SH-SY5Y (cell line): ENCODE results near the gene ALPL.

Experiments
- GATA2 ChIP-seq: IDR thresholded peaks from 2 replicates; pipeline ENCODE4 v1.6.1; 2011; ENCODE audit warnings: mild to moderate bottlenecking, low read depth, low read length
- GATA3 ChIP-seq: IDR thresholded peaks from 2 replicates; pipeline ENCODE4 v1.6.1; 2011; ENCODE audit warnings: low read depth, mild to moderate bottlenecking, low read length, moderate library complexity

Gene ALPL

DNA sequence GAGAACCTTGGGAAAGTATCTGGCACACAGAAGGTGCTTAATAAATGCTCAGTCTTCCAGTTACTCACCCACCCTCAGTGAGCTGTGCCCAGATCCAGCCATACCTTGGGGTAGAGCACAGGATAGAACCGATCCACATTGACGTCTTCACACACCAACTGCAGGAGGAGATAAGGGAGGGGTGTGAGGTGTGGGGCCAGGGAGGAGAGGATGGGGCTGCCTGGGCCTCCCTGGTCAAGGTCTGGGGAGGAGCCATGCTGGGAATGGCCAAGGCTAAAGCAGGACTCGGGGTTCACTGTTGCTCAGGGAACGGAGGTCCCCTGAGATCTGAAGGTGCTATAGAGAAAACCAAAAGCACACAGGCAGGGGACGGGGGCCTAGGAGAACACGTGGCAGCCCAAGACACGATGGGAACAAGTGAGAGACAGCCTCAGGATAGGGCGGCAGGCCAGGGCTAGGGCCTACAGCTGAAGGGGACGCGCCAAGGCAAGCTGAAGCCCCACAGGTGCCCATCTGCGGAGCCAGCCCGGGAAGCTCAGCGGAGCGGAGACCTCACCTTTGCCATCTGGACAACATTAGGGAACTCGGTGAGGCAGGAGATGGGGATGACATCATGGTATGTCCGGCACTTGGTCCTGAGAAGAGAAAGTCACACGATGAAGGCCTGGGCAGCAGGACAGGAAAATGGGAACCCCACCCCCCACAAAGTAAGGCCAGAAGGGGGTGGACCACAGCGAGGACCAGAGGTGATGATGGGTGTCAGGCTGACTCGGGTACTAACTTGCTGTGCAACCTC lies 104.0 kb downstream of the ALPL start:
- TF ChIP-seq GATA2: no peak
- no peak for TF ChIP-seq GATA3

DNA sequence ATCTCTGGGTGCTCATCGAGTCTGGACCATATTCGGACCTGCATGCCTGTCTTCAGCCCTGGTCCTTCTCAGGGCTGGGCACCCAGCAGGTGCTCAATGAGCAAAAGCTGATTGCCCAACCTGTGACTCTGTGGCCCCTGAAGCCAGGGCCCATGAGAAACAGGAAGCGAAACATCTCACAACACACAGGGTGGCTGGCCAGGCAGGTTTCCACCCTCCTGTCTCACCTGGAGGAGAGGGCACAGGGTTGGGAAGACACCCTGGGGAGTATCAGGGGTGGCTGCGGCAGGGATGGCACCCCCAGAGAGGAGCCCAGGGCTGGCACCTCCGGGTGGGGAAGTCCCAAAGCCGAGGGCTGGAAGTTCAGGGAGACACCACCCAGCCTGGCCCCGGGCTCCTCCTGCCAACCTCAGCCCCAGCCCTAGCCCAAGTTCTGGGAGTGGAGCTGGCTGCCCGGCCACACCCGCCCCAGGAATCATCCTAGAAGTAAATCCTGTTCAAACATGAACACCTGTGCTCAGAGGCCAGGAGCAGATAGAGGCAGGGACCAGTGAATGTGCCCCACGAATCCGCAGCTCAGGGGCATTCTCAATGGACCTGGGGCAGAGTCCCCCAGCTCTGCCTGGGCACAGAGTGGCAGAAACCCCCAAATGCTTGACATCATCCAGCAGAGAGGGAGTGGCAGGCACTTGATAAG lies 105.3 kb downstream of the ALPL start:
- TF ChIP-seq GATA2: no peak
- no peak for TF ChIP-seq GATA3

DNA sequence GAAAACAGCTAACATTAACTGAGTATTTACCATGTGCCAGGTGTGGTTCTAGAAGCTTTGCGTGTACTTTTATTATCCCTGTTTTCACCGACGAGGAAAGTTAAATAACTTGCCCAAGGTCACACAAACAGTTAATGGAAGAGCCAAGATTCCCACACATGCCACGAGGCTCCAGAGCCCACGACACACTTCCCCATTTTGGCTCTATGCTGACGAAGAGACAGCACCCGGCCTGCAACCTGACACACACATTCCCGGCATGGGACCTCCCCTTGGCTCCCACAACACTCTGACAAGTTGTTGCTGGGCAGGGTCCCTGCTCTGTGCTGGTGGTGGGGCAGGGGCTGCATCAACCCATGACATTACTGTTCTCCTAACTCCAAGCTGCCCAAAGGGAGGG lies 107.1 kb downstream of the ALPL start:
- no peak for TF ChIP-seq GATA3

DNA sequence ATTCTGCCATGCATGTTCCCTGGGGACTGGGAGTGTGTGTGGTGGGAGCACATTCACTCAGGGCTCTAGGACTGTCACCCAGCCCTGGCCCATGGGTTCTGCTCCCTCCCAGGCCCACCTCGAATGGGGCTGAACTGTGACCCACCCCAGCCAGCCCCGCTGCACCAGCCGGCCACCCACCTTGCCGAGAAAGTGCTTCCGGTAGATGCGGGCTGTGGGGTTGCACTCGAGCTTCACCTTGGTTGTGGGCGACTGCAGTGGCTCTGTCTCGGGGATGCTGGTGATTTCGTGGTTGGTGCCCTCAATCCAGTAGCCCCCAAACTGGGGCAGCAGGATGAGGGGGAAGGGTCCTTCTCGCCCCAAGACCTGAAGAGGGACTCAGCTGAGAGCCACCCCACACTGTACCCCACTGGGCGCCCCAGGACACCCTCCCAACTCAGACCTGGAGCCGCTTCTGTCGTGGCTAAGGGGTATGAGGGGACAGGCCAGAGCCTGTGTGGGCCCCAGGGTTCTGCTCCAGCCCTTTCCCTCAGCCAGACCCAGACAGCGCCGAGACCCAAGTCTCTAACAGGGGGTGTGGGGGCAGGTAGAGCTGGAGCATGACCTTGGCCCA lies 108.0 kb downstream of the ALPL start:
- TF ChIP-seq GATA3 (no peak), GATA2 (no peak)

DNA sequence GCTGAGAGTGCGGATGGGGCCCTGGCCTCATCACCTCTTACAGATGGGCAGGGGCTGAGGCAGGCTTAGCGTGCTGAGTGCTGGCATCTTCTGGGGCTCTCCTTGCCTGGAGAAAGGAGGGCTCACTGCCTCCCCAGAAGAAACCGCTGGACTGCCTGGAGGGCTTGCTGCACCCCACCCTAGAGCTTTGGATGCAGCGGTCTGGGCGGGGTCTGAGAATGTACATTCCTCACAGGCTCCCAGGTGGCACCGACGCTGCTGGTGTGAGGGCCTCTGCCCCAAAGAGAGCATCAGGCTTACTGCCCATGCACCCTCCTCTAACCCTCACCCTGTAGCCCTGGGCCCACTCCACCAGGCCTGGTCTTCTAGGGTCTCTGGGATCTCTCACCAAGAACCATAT lies 108.8 kb downstream of the ALPL start:
- TF ChIP-seq GATA2 (no peak), GATA3 (no peak)

DNA sequence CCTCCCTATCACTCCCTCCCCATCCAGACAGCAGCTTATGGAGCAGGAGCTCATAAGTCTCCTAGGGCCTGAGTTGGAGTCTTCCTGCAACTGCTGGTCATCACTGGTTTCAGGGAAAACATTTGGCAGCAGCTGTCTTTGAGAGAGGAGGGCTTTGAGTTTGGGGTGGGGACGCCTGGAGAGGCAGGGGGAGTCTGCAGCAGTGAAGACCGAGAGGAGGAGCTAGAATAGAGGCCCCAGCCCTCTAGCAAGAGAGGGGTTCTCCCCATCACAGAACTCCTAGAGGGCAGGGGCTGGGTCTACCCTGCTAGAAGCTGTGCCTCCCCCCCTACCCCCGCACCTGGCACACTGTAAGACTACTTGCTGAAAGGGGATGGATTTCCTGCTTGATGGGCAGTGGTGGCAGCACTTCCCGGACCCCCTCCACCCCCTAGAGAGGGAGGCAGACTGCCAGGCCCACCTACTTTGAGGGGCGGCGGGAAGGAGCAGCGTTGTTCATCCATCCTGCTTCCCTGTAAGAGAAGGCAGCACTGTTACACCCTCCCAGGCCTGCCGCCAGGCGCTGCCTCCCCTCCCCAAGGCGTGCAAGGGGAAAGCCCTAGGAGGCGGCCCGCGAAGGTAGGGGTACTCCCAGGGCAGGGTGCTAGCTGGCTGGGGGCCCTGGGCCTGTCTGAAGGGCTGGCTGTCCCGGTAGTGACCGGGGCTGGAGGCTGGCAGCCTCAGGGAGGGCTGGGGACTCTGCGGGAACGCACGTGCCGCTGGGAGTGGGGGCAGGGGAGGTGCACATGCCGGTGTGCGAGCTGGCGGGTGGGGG lies 109.5 kb downstream of the ALPL start:
- TF ChIP-seq GATA2 (no peak), GATA3 (no peak)

DNA sequence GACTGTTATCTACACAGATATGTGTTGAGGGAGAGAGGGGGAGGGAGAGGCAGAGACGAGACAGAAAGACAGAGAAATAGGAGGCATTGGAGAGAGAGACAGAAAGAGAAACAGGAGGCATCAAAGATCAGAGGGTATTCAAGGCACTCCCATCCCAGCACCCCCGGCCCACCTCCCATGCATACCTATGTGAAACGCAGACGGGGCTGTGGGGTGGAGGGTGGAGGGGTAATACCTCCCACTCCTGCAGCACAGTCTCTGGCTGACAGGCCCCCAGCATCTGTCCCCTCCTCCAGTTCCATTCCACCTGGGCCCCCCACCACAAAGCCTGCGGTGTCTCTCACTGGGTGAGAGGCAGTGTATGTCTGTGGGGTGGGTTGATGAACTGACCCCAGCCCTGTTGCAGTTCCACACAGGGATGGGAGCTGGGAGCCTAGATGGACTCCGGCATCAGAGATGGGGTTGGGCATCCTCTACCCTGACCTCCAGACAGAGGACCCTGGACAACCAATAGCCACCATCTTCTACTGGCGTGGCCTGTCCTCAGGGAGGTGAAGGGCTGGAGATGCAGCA lies 110.2 kb downstream of the ALPL start:
- no peak for TF ChIP-seq GATA3
- no peak for TF ChIP-seq GATA2

DNA sequence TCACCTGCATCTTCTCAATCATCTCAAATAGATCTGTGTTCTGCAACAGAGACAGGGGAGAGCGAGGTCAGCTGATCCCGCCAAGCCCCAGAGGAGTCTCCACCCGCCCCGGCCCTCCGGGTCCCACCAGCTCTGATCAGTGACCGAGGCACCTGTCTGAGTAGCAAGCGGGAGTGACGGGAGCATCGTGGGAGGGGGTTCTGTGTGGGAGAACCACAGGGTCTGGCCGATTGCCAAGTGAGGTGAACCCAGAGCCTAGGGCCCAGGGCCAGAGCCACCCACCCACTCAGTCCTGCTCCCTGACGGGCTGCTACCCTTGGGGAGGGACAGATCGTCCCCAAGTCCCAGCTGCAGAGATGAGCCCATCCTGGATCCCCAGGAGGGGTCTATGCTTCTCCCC lies 110.8 kb downstream of the ALPL start:
- TF ChIP-seq GATA3 (no peak), GATA2 (no peak)

DNA sequence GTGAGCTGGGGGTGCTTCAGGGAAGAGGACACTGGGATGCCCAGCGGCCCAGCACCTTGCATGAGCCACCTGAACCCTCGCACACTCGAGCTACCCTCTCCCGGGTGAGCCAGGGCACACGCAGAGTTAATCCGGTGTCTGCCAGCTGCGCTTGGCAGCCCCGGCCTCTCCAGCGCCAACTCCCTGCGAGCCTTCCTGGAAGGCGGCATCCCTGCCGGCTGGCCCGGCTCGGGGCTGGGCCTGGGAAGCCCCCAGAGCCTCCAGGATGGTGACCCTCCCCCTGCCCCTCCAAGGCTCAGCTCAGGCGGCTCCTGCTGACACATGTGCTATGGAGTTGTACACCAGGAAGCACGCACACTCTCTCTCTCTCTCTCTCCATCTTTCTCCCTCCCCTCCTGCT lies 111.3 kb downstream of the ALPL start:
- no peak for TF ChIP-seq GATA3
- TF ChIP-seq GATA2: no peak

DNA sequence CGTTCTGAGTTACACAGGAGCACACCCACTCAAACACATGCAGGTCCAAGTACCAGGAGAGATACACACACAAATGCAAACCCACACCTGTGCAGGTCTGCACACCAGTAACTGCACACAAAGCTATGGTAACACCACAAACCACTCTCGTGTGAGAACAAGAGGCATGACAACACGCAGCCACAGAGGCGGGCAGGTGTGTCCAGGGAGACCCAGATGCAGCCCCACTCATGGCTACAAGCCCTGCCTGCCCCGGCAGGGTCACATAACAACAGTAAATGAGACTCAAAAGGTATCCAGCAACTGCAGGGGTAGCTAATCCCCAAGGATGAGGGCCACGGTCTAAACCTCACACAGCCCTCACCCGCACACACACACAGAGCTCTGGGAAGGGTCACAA lies 111.8 kb downstream of the ALPL start:
- TF ChIP-seq GATA3 (no peak), GATA2 (no peak)

DNA sequence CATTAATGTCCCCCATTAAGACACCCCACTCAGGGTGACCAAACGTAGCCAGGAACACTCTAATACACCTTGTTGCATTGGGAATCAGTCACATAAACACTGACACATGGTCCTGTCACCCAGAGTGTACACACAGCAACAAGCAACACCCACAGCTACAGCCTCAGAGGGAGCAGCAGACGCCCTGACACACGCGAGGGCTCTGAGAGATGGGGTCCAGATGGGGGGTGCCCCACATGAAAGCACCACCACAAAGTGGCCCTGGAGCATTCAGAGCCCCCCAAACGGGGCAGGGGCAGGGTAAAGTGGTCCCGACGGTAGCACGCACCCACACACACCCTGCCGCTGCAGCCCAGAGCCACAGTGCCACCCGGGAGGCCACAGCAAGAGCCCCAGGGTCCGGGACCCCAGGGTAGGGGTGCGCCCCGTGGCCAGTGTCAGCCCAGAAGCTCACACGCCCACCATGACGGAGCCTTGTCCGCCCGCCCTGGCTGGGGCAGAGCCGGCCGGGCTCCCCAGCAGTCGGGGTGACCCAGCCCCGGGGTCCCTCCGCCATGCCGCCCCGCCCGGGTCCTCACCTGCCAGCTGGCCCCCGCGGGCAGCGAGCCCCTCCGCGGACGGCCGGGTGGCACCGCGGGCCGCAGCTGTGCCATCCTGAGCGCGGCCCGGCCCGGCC lies 112.7 kb downstream of the ALPL start:
- TF ChIP-seq GATA2 (no peak), GATA3 (no peak)

DNA sequence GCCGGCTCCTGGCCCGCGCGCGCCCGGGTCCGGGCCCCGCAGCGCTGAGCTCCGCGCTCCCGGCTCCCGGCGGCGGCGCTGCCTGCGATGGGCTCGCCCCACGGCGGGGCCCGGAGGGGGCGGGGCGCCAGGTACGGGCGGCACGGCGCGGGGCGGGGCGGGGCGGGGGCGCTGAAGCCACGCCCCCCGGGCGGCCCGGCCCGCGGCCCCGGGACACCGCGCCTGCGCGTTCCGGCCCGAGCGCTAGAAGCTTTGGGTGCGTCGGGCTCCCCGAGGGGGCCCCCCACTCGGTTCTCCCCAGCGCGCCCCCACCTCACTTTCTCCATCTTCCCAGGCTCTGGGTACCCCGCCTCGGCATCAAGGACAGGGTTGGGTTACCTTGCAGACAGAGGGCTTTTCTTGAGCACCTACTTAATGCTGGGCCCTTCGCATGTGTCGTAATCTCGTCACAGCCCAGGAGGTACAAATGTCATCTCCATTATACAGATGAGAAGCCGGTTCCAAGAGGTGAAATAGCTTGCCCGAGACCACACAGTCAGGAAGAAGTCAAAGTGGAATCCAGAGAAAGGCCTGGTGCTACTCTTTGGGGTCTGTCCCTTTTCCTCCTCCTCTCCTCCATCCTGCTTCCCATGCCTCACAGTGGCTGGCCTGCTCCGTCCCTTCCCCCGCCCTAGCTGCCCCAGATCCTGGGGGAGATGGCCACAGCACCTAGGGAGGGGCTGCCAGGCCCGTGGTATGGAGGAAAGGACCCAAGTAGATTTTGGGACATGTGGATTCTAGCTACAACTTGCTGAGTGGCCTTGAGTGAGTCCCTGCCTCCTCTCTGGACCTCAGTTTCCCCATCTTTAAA lies 113.5 kb downstream of the ALPL start:
- no peak for TF ChIP-seq GATA3
- no peak for TF ChIP-seq GATA2
